HepG2 (cell line): Measurements from ENCODE around the gene ARHGEF10L.

Source experiments
- CEBPB ChIP-seq: IDR thresholded peaks from 2 replicates; pipeline ENCODE4 v1.6.1; 2011; ENCODE audit warnings: low read depth, low read length, improper control_type of control experiment, borderline replicate concordance
- ESRRA ChIP-seq: sonication (generic); formaldehyde crosslinking; IDR thresholded peaks from 2 replicates; pipeline ENCODE4 v1.5.1; 2020; ENCODE audit warnings: mild to moderate bottlenecking, low read depth, missing genetic modification reagents
- GABPA ChIP-seq, 2 experiments: IDR thresholded peaks; 2 replicates each; pipeline ENCODE4 v1.6.1; 2011 to 2016; ENCODE audit warnings: low read depth in 2 of 2, low read length in 1 of 2, missing biosample characterization in 1 of 2, missing genetic modification characterization in 1 of 2
- ISX ChIP-seq: sonication (generic); formaldehyde crosslinking; conservative IDR thresholded peaks from 2 replicates; pipeline ENCODE4 v1.5.0; 2020; ENCODE audit warnings: missing genetic modification reagents
- MTA1 ChIP-seq: sonication (generic); formaldehyde crosslinking; IDR thresholded peaks from 2 replicates; pipeline ENCODE4 v1.4.0; 2020; ENCODE audit warnings: missing genetic modification reagents, mild to moderate bottlenecking, borderline replicate concordance
- POLR2A ChIP-seq, 2 experiments: IDR thresholded peaks; 2 replicates each; pipeline ENCODE4 v1.6.1; 2011; ENCODE audit warnings: low read depth in 2 of 2, low read length in 2 of 2, mild to moderate bottlenecking in 1 of 2, moderate library complexity in 1 of 2; ENCODE audit not compliant: insufficient read depth in 1 of 2
- RNF2 ChIP-seq: fragments of 450-650 bp; conservative IDR thresholded peaks from 2 replicates; pipeline ENCODE4 v1.6.1; 2016; ENCODE audit warnings: low read depth
- SP4 ChIP-seq: sonication (generic); formaldehyde crosslinking; IDR thresholded peaks from 2 replicates; pipeline ENCODE4 v1.8.1; 2023; ENCODE audit warnings: mild to moderate bottlenecking, missing genetic modification reagents
- ZNF263 ChIP-seq: sonication (generic); formaldehyde crosslinking; IDR thresholded peaks from 2 replicates; pipeline ENCODE4 v1.4.0; 2020; ENCODE audit warnings: missing genetic modification reagents
- ZSCAN12 ChIP-seq: sonication (generic); formaldehyde crosslinking; IDR thresholded peaks from 2 replicates; pipeline ENCODE4 v1.9.0; 2021; ENCODE audit warnings: mild to moderate bottlenecking, missing genetic modification reagents
- TF ChIP-seq, protein P1 (sequence below): sonication (generic); formaldehyde crosslinking; IDR thresholded peaks from 2 replicates; pipeline ENCODE4 v1.5.0; 2020; ENCODE audit warnings: mild to moderate bottlenecking, missing genetic modification reagents, moderate library complexity
- TF ChIP-seq, protein P2 (sequence below): fragments of 450-650 bp; IDR thresholded peaks from 2 replicates; pipeline ENCODE4 v1.6.1; 2017; ENCODE audit warnings: mild to moderate bottlenecking

DNA sequence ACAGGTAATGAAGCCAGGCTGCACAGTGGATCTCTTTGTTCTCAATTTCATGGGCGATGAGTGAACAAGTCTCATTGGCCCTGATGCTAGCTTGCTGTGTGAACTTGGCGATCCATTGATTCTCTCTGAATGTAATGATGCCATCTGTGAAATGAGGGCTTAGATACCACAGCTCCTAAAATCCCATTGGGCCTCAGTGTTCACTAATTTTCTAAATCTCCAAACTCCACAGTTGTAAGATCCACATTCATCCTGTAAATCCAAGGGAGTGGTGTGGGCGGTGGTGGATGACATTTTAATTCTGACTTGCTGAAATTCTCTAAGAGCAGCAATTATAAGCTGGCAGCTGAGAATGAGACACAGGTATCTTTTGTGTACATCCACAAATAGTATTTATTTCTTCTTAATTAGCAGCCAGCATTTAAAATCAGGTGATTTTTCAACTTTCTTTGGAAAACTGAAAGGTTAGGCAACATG lies 206.0 kb downstream of the ARHGEF10L start:
- TF ChIP-seq, protein P1, sequence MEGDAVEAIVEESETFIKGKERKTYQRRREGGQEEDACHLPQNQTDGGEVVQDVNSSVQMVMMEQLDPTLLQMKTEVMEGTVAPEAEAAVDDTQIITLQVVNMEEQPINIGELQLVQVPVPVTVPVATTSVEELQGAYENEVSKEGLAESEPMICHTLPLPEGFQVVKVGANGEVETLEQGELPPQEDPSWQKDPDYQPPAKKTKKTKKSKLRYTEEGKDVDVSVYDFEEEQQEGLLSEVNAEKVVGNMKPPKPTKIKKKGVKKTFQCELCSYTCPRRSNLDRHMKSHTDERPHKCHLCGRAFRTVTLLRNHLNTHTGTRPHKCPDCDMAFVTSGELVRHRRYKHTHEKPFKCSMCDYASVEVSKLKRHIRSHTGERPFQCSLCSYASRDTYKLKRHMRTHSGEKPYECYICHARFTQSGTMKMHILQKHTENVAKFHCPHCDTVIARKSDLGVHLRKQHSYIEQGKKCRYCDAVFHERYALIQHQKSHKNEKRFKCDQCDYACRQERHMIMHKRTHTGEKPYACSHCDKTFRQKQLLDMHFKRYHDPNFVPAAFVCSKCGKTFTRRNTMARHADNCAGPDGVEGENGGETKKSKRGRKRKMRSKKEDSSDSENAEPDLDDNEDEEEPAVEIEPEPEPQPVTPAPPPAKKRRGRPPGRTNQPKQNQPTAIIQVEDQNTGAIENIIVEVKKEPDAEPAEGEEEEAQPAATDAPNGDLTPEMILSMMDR = no peak
- TF ChIP-seq SP4 (CRISPR knock-in tag) (no peak), RNF2 (no peak), GABPA (IDR thresholded peaks at IDR 0.05; ENCODE audit: low read depth, low read length) (no peak), GABPA (CRISPR knock-in tag; IDR thresholded peaks at IDR 0.05; ENCODE audit: low read depth) (no peak), ESRRA (no peak), MTA1 (CRISPR knock-in tag) (no peak), ZNF263 (CRISPR knock-in tag) (no peak), ISX (no peak), ZSCAN12 (CRISPR knock-in tag) (no peak), POLR2A (IDR thresholded peaks at IDR 0.05; ENCODE audit: insufficient read depth in 1 of 2, low read depth in 2 of 2, low read length in 2 of 2) (no peak), CEBPB (no peak)
- TF ChIP-seq, protein P2, sequence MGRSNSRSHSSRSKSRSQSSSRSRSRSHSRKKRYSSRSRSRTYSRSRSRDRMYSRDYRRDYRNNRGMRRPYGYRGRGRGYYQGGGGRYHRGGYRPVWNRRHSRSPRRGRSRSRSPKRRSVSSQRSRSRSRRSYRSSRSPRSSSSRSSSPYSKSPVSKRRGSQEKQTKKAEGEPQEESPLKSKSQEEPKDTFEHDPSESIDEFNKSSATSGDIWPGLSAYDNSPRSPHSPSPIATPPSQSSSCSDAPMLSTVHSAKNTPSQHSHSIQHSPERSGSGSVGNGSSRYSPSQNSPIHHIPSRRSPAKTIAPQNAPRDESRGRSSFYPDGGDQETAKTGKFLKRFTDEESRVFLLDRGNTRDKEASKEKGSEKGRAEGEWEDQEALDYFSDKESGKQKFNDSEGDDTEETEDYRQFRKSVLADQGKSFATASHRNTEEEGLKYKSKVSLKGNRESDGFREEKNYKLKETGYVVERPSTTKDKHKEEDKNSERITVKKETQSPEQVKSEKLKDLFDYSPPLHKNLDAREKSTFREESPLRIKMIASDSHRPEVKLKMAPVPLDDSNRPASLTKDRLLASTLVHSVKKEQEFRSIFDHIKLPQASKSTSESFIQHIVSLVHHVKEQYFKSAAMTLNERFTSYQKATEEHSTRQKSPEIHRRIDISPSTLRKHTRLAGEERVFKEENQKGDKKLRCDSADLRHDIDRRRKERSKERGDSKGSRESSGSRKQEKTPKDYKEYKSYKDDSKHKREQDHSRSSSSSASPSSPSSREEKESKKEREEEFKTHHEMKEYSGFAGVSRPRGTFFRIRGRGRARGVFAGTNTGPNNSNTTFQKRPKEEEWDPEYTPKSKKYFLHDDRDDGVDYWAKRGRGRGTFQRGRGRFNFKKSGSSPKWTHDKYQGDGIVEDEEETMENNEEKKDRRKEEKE = no peak
